NOMO-1 (cell line): ENCODE results near the gene ASPM.
"Not testable (repeated sequence)": the region's sequence is repeated elsewhere in the genome, so short reads cannot be mapped to it uniquely, and the experiment has no call there.

Experiments
- DNase-seq, 2 experiments: peaks; one replicate each; lab custom pipeline; 2025; ENCODE audit not compliant: unreplicated experiment in 2 of 2; lab: John Stamatoyannopoulos, UW

ASPM gene

DNA sequence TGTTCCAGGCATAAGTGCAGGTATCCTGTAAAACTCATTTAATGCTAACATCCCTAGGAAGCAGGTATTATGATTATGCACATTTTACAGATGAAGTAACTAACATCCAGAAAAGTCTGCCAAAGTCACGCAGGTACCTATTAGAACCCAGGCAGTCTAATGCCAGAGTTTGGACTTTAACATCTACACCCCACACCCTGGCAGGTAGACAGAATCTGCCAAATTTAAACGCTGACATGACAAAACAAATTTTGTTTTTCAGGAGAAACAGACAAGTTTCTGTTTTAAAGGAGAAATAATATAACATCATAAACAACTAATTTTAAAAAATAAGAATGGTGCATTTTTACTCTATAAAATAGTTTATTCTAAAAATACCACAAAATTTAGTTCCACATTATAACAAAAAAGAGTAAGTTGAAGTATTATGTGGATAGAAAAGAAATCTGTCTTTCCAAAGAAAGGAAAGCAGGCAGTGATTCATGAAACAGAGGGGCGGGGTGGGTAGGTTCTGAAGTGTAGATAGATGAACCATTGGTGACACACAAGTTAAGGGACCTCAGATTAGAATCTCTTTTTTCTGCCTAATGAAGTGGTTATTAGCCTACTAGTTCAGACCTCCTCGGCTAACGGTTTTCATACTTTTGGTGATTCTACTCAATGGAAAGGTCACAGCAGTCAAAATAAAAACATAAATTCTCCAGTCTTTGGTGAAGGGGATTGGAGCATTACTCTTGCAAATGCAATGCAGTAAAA lies 1.7 kb downstream of the ASPM start:
- no peak for DNase-seq

GRCh38 chr1:197143276-197143675 lies 3.2 kb downstream of the ASPM start:
- DNase-seq: peak in 1 of 2 experiments; percentile 14

GRCh38 chr1:197141575-197141974 lies 4.9 kb downstream of the ASPM start:
- no peak for DNase-seq

GRCh38 chr1:197140121-197140520 lies 6.3 kb downstream of the ASPM start:
- DNase-seq: no peak

GRCh38 chr1:197139169-197139568 lies 7.3 kb downstream of the ASPM start:
- DNase-seq: no peak

DNA sequence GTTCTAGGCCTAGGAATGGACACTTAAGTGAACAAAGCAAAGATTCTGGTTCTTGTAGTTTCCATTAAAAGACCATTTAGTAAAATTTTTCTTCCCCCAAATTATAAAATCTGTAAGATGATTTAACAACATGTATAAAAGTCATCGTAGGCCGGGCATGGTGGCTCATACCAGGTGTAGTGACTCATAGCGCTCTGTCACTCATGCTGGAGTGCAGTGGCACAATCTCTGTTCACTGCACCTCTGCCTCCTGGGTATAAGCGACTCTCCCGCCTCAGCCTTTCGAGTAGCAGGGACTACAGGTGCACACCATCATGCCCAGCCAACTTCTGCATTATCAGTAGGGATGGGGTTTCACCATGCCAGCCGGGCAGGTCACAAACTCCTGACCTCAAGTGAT lies 9.1 kb downstream of the ASPM start:
- DNase-seq: no peak

- no peak for DNase-seq
Measured at GRCh38 chr1:197130677-197131304, 15.7 kb downstream of the ASPM start.

GRCh38 chr1:197129698-197130097 lies 16.8 kb downstream of the ASPM start:
- no peak for DNase-seq

GRCh38 chr1:197127246-197127912 lies 19.1 kb downstream of the ASPM start:
- DNase-seq: no peak

- DNase-seq: no peak
Measured at GRCh38 chr1:197126691-197127090, 19.8 kb downstream of the ASPM start.

DNA sequence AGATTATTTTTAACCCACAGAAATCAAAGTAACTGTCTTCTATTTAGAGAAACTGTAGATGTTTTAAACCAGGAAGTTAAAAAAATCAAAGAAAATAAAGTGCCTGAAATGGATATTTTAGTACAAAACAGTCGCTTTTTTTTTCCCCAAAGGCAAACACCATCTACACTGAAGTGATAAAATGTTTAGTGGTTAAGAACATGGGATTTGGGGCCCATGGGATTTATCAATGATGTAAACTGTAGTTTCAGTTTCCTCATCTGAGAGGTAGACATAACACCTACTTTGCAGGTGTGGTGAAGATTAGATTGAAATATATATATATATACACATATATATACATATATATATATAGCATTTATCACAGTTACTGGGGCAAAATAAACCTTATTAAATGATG lies 22.1 kb downstream of the ASPM start:
- no peak for DNase-seq

- DNase-seq: no peak
Measured at GRCh38 chr1:197116156-197116555, 30.3 kb downstream of the ASPM start.

DNA sequence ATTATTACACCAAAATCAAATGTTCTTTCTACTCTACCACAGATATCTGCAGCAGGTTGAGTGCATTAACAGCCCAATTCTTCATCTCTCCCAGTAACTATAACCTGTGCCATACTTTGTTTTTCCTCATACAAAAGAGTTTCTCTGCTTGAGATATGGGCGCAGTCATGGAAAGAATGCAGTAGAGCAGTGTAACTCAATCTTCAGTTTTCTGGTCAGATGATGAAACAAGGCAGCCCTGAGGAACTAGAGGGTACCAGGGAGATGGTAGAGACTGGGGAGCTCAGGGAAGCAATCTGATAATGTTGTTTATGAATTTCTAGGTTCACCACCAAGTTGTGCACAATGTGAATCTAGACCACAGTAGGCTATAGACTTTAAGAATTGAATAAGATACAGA lies 39.6 kb downstream of the ASPM start:
- no peak for DNase-seq

DNA sequence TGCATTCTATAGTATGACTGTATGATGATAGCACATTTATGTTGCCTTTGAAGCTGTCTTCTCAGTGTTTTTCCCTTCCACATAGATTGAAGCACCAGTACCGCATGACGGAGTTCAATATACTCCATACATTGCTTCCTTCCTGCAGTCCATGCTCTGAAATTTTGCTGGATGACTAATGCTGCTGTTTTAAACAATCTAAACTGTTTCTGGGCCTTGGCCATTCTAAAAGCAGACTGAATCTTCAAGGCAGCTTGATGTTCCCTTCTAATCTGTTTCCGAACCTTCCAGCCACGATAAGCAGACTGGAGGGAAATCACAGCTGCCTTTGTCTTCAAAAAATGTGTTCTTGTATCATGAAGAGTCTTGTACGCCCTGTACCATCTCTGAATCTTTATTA lies 43.2 kb downstream of the ASPM start:
- no peak for DNase-seq

- DNase-seq: no peak
Measured at GRCh38 chr1:197101978-197102377, 44.5 kb downstream of the ASPM start.

- DNase-seq: no peak
Measured at GRCh38 chr1:197100677-197101076, 45.8 kb downstream of the ASPM start.

DNA sequence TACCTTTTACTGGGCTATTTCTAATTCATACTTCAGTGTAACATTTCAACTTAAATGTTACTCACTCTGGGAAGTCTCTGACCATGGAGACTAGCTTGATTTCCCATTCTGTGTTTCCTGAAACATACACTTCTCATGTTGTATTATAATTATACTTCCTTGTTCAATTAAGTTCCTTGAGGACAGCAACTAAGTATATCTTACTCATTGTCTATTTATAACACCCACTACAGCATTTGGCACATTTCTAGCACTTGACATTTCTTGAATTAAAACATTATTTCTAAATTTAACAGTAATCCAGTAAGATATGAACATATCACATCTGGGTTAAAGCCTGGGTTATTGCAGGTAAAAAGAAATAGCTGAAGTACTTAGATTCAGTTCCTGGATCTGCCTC lies 47.0 kb downstream of the ASPM start:
- no peak for DNase-seq

DNA sequence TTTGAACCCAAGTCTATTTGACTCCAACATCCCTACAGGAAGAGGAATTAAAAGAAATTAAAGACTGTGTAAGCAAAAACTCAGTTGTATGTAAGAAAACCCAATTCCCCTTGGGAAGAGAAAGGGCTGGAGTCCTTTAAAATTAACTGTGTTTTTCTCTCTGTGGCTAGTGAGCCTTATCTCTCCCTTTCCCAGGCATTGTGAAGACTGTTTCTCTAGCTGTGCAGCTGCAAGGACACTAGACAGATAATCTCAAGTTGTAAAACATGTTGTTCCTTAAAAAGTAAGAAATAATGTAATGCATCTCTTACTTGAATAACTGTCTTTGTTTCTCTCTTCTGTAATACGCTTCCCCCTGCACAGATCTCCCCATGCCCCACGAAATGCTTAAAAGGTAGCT lies 49.5 kb downstream of the ASPM start:
- not testable (repeated sequence) for DNase-seq

DNA sequence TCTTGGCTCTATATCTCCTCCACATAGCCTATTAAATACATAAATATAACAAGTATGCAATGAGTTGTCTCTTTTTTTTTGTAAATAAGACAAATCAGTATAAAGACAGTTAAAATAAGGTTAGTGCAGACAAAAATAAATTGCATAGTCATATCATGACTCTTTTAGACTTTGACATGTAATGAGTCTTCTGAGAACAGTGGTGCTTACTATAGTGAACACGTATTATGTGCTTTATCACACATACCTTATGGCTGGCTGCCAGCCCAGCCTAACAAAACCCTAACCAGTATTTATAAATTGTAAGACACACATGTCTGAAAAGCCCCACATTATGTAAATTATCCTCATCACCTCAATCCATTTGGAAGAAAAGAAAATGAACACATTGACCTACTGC lies 50.3 kb downstream of the ASPM start:
- DNase-seq: no peak

DNA sequence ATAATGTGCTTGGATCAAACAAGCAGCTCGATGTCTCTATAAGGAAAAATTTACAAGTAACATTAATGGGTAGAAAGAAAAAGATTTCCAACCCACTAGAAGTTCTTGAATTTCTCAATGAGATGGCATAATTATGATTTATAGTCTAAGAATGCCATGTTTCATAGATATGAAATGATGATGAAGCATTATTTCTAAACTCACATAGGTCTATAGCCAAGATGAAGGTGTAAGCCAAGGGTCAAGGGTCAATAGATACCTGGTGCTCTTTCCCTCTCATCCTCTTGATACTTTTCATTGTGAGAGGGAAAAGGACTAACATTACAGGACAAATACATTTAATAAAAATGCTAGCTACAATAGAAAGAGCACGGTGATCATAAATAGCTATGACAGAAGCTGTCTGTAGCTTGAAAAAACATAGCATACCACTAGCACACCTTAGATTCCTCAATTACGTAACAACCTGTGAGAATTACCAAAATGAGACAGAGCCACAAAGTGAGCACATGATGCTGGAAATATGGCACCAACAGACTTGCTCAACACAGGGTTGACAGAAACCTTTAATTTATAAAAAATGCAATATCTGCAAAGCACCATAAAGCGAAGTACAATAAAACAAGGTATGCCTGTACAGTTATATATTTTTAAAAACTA lies 53.1 kb downstream of the ASPM start:
- DNase-seq: no peak

GRCh38 chr1:197092491-197093023 lies 53.9 kb downstream of the ASPM start:
- DNase-seq: no peak
